ENCODE data around the gene GRM1.

DNA sequence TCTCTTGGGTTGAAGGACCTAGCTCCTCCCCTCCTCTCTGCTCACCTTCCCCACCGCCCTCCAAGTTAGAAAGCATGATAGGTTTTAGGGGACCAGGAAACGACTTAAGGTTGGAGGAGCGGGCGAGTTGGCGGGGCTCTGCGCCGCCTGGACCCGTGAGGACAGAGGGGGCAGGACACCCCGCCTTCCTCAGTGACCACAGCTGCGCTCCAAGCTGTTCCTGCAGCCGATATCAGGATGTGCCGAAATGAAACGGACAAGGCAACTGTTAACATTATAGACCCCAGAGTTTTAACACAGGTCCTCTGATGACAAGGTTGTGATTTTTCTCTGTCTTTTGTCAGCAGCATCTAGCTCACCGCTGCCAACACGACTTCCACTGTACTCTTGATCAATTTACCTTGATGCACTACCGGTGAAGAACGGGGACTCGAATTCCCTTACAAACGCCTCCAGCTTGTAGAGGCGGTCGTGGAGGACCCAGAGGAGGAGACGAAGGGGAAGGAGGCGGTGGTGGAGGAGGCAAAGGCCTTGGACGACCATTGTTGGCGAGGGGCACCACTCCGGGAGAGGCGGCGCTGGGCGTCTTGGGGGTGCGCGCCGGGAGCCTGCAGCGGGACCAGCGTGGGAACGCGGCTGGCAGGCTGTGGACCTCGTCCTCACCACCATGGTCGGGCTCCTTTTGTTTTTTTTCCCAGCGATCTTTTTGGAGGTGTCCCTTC lies at the start of gene GRM1:
- TF ChIP-seq EZH2 (IDR thresholded peaks at IDR 0.05; ENCODE audit: borderline replicate concordance, insufficient read depth, low read depth, low read length, poor library complexity, severe bottlenecking) = no peak
- TF ChIP-seq, protein P1, sequence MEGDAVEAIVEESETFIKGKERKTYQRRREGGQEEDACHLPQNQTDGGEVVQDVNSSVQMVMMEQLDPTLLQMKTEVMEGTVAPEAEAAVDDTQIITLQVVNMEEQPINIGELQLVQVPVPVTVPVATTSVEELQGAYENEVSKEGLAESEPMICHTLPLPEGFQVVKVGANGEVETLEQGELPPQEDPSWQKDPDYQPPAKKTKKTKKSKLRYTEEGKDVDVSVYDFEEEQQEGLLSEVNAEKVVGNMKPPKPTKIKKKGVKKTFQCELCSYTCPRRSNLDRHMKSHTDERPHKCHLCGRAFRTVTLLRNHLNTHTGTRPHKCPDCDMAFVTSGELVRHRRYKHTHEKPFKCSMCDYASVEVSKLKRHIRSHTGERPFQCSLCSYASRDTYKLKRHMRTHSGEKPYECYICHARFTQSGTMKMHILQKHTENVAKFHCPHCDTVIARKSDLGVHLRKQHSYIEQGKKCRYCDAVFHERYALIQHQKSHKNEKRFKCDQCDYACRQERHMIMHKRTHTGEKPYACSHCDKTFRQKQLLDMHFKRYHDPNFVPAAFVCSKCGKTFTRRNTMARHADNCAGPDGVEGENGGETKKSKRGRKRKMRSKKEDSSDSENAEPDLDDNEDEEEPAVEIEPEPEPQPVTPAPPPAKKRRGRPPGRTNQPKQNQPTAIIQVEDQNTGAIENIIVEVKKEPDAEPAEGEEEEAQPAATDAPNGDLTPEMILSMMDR (IDR thresholded peaks at IDR 0.05) = no peak

Data from B cell (primary cell).